Nephron progenitor cell (in vitro differentiated cells): ENCODE measurements around the gene SLC25A11.
A peak's percentile ranks its signal among the peaks of the same experiment; 100 is the strongest.
"Not testable (repeated sequence)": the region's sequence is repeated elsewhere in the genome, so short reads cannot be mapped to it uniquely, and the experiment has no call there.

Experiments used
- DNase-seq: peaks from one replicate; pipeline ENCODE4 v3.0.0; 2021
- H3K27ac Mint-ChIP-seq: 2 replicates; pipeline ENCODE4 v1.8.0; 2021; ENCODE audit warnings: mild to moderate bottlenecking, moderate library complexity, mixed read lengths
- H3K27me3 Mint-ChIP-seq: 2 replicates; pipeline ENCODE4 v1.8.0; 2021; ENCODE audit warnings: mild to moderate bottlenecking, low read depth, mixed read lengths; ENCODE audit not compliant: poor library complexity
- H3K36me3 Mint-ChIP-seq: 2 replicates; pipeline ENCODE4 v1.8.0; 2021; ENCODE audit warnings: low read depth, mixed read lengths
- H3K4me1 Mint-ChIP-seq: 2 replicates; pipeline ENCODE4 v1.8.0; 2021; ENCODE audit warnings: mixed read lengths
- H3K4me3 Mint-ChIP-seq: 2 replicates; pipeline ENCODE4 v1.8.0; 2021; ENCODE audit warnings: mild to moderate bottlenecking, moderate library complexity, mixed read lengths
- H3K9me3 Mint-ChIP-seq: 2 replicates; pipeline ENCODE4 v1.8.0; 2021; ENCODE audit warnings: mild to moderate bottlenecking, moderate library complexity, mixed read lengths
- TF ChIP-seq, protein P1 (sequence below): fragments of 200-600 bp; sonication (generic); IDR thresholded peaks from 2 replicates; pipeline ENCODE4 v1.5.0; 2021; ENCODE audit warnings: antibody characterized with exemption

Gene SLC25A11

DNA sequence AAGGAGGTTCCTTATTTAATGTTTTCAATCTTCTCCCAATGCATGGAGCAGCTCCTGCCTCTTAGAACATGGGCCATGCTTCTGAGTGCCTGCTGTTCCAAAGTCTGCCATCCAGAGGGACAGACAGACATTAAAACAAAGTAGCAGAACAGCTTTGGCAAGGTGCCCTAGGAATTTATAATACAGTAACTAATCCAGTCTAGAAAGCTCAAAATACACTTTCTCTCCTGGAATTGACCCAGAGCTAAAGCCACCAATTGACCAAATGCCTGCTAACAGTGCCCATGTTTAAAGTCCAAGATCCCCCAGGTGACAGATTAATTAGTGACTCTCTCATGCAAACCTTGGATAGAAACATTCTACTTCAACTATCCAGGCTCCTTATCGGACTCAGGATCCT lies 25.9 kb downstream of the SLC25A11 start:
- TF ChIP-seq, protein P1, sequence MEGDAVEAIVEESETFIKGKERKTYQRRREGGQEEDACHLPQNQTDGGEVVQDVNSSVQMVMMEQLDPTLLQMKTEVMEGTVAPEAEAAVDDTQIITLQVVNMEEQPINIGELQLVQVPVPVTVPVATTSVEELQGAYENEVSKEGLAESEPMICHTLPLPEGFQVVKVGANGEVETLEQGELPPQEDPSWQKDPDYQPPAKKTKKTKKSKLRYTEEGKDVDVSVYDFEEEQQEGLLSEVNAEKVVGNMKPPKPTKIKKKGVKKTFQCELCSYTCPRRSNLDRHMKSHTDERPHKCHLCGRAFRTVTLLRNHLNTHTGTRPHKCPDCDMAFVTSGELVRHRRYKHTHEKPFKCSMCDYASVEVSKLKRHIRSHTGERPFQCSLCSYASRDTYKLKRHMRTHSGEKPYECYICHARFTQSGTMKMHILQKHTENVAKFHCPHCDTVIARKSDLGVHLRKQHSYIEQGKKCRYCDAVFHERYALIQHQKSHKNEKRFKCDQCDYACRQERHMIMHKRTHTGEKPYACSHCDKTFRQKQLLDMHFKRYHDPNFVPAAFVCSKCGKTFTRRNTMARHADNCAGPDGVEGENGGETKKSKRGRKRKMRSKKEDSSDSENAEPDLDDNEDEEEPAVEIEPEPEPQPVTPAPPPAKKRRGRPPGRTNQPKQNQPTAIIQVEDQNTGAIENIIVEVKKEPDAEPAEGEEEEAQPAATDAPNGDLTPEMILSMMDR, result no peak
- no peak overlapping the region for H3K4me3 Mint-ChIP-seq
- no peak overlapping the region for H3K27ac Mint-ChIP-seq
- peaks cover 8% of the 10 kb centered on the region for H3K27me3 Mint-ChIP-seq
- H3K9me3 Mint-ChIP-seq, result no peaks in the 10 kb centered on the region
- H3K4me1 Mint-ChIP-seq, result peaks cover 9% of the 10 kb centered on the region
- DNase-seq, result no peak
- no peaks in the 10 kb centered on the region for H3K36me3 Mint-ChIP-seq

DNA sequence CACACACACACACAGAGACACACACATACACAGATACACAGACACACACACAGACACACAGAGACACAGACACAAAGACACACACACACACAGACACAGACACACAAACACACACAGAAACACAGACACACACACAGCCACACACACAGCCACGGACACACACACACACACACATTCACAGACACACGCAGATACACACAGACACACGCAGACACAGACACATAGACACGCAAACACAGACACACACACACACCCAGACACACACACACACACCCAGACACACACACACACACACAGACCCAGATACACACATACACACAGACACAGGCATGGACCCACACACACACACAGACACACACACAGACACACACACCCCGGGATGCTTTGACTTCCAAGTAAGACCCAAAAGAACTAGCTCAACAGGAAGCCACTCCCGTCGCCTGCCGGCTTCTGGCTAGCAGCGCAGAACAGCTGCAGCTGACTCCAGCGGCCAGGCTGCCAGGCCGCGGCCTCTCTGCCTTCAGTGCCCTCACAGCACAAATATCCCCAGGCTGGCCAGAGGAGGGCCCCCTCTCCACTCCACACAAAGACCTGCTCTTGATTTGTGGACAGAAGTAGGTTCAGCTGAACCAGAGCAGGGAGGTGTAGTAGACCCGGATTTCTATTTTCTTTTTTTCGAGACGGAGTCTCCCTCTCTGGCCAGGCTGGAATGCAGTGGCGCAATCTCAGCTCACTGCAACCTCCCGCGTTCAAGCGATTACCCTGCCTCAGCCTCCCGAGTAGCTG lies 30.9 kb downstream of the SLC25A11 start:
- TF ChIP-seq, protein P1, result peak; percentile 76
- H3K27ac Mint-ChIP-seq, result no peak overlapping the region
- H3K36me3 Mint-ChIP-seq, result no peaks in the 10 kb centered on the region
- peaks cover 13% of the 10 kb centered on the region for H3K4me1 Mint-ChIP-seq
- no peak overlapping the region for H3K4me3 Mint-ChIP-seq
- H3K9me3 Mint-ChIP-seq, result no peaks in the 10 kb centered on the region
- peak; percentile 81 for DNase-seq
- peaks cover 17% of the 10 kb centered on the region for H3K27me3 Mint-ChIP-seq

DNA sequence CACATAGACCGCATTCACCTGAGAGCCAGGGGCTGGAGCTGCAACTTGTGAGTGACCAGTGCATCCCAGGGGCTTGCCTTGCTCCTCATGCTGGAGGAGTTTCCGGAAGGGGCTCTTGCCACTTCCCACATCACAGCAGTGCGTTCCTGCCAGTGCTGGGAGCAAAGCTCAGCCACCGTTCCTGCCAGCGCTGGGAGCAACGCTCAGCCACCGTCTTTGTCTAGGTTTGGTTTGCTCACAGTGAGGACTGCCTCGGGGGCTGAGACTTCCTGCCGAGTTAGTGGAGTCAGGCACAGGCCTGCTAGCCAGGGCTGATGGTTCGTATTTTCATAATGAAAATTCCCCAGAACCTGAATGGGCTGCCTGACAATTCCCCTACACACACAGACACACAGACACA lies 31.5 kb downstream of the SLC25A11 start:
- peaks cover 14% of the 10 kb centered on the region for H3K27me3 Mint-ChIP-seq
- H3K27ac Mint-ChIP-seq, result no peak overlapping the region
- H3K9me3 Mint-ChIP-seq, result no peaks in the 10 kb centered on the region
- H3K4me3 Mint-ChIP-seq, result no peak overlapping the region
- no peaks in the 10 kb centered on the region for H3K36me3 Mint-ChIP-seq
- peaks cover 18% of the 10 kb centered on the region for H3K4me1 Mint-ChIP-seq
- DNase-seq, result no peak
- TF ChIP-seq, protein P1, result no peak

DNA sequence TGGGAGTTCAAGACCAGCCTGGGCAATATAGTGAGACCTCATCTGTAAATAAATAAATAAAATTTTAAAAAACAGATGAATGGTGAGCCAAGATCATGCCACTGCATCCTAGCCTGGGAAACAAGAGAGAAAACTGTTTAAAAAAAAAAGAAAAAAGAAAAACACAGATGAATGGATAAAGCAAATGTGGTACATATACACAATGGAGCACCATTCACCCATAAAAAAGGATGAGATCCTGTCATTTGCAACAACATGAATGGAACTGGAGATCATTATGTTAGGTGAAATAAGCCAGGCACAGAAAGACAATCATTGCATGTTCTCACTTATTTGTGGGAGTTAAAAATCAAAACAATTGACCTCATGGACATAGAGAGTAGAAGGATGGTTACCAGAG lies 33.2 kb downstream of the SLC25A11 start:
- peaks cover 18% of the 10 kb centered on the region for H3K27me3 Mint-ChIP-seq
- not testable (repeated sequence) for H3K4me3 Mint-ChIP-seq, H3K27ac Mint-ChIP-seq

DNA sequence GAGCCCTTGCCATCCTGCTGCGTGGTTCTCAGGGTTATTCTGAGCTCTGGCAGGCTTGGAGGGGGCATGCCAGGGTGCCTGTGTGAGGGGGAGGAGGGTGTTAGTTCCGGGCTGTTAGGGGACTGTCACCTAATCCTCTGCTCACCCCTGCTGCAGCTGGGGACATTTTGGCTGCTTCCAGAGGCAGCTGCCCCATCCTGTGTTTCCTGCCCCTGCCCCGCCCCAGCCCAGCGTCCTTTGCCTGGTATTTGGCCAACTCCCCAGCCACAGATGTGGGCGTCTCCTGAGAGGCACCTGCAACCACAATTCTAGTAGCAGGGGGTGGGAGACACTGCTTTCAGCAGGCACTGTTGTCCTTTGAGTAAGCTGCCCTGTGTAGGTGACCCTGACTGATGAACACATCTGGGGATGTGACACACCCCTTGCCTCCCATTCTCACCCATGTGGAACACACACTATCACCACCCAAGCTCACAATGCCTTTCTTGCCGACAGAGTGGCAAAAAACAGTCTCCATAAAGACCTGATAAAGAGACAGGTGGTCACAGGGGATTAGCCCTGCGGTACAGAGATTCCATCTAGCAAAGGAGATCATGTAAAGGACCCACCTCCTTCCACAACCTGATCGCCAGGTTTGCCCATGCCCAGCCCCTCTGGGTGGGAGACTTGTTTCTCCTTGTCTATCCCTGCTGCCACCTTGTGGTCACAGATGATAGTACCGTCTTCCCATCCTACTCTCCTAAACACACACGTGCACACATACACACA lies 36.6 kb downstream of the SLC25A11 start, which contains the start of gene CHRNE:
TSS of gene CHRNE (minus strand) at position 48 of the 768 bp plus-strand sequence. CDS start at position 13, 35 bp downstream.
- peaks cover 27% of the 10 kb centered on the region for H3K4me1 Mint-ChIP-seq
- peak within 1 kb of the TSS; percentile 11 for H3K4me3 Mint-ChIP-seq

More for the DNA sequence above, 33.2 kb downstream of the SLC25A11 start:
- not testable (repeated sequence) for DNase-seq, H3K36me3 Mint-ChIP-seq, H3K9me3 Mint-ChIP-seq
- H3K4me1 Mint-ChIP-seq, result peaks cover 31% of the 10 kb centered on the region

DNA sequence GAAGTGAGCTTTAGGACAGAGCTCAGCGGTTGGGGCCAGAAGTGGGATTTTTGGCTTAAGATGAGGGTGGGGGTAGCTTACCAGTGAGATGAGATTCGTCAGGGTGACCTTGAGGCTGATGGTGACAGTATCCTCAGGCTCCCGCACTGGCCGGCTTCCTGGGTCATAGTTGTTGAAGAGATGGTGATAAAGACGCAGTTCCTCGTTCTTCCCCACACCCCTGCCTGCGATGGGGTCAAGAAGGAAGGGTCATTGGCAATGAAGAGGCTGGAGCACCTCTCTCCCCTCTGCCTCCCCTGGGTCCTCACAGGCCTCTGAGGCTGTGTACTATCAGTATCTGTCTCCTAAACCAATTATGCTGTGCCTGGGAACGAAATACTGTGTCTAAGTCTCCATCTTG lies 37.3 kb downstream of the SLC25A11 start:
- H3K36me3 Mint-ChIP-seq, result peaks cover 12% of the 10 kb centered on the region
- TF ChIP-seq, protein P1, result no peak
- H3K4me3 Mint-ChIP-seq, result no peak overlapping the region
- H3K27me3 Mint-ChIP-seq, result peaks cover 22% of the 10 kb centered on the region
- DNase-seq, result no peak
- H3K27ac Mint-ChIP-seq, result no peak overlapping the region
- no peaks in the 10 kb centered on the region for H3K9me3 Mint-ChIP-seq
- peaks cover 31% of the 10 kb centered on the region for H3K4me1 Mint-ChIP-seq

More for the DNA sequence above, 36.6 kb downstream of the SLC25A11 start, which contains the start of gene CHRNE:
- H3K27me3 Mint-ChIP-seq, result peaks cover 22% of the 10 kb centered on the region
- TF ChIP-seq, protein P1, result peak; percentile 75
- peak; percentile 80 for DNase-seq
- peaks cover 12% of the 10 kb centered on the region for H3K36me3 Mint-ChIP-seq
- no peak within 1 kb of the TSS for H3K27ac Mint-ChIP-seq
- no peaks in the 10 kb centered on the region for H3K9me3 Mint-ChIP-seq
